H1 (cell line): ENCODE data around the gene C2CD3. TPM values are rescaled to one million over a fixed set of nuclear protein-coding genes. Genes with fewer than 3 reads are reported as not detected.

Experiments used
- CTCF ChIA-PET: fragments of 300-600 bp; sonication (Branson Sonifier 250); formaldehyde crosslinking; loops from one replicate; lab custom pipeline; 2021; ENCODE audit not compliant: partially characterized antibody; lab: Charles Lee
- POLR2A ChIA-PET: fragments of 300-600 bp; sonication (Branson Sonifier 250); formaldehyde crosslinking; loops from one replicate; lab custom pipeline; 2021; ENCODE audit warnings: inconsistent platforms; ENCODE audit not compliant: partially characterized antibody; lab: Charles Lee
- DNase-seq, 2 experiments: peaks; one replicate each; pipeline versions ENCODE4 v3.0.0 to v3.0.0-alpha.2; 2010 to 2022; ENCODE audit warnings: low spot score in 2 of 2, low read depth in 1 of 2, mixed read lengths in 1 of 2
- FAIRE-seq: peaks from 2 replicates; lab custom pipeline; 2011; peaks lifted over from hg19 to GRCh38; lab: Jason Lieb, UNC
- H2AFZ ChIP-seq: 2 replicates; pipeline ENCODE4 v1.8.1; 2012; ENCODE audit warnings: low read length, inconsistent platforms
- H2AK5ac ChIP-seq: 2 replicates; pipeline ENCODE4 v1.6.1; 2013; ENCODE audit warnings: low read depth, low read length
- H2BK120ac ChIP-seq: replicated peaks from 2 replicates; pipeline ENCODE3; 2013; ENCODE audit warnings: low read depth, low read length, inconsistent platforms
- H2BK12ac ChIP-seq: 2 replicates; pipeline ENCODE4 v1.6.1; 2013; ENCODE audit warnings: low read depth, low read length
- H2BK15ac ChIP-seq: 2 replicates; pipeline ENCODE4 v1.6.1; 2013; ENCODE audit warnings: low read length
- H2BK20ac ChIP-seq: 2 replicates; pipeline ENCODE4 v1.6.1; 2013; ENCODE audit warnings: low read length
- H2BK5ac ChIP-seq: 2 replicates; pipeline ENCODE4 v1.6.1; 2013; ENCODE audit warnings: low read depth, low read length
- H3K14ac ChIP-seq: 2 replicates; pipeline ENCODE4 v1.6.1; 2013; ENCODE audit warnings: inconsistent platforms; ENCODE audit not compliant: insufficient read length
- H3K18ac ChIP-seq: 2 replicates; pipeline ENCODE4 v1.6.1; 2013; ENCODE audit warnings: low read length; ENCODE audit errors: extremely low read depth
- H3K23ac ChIP-seq: 2 replicates; pipeline ENCODE4 v1.6.1; 2013; ENCODE audit warnings: inconsistent platforms; ENCODE audit not compliant: insufficient read length
- H3K23me2 ChIP-seq: 2 replicates; pipeline ENCODE4 v1.6.1; 2013; ENCODE audit warnings: low read depth, low read length
- H3K27ac ChIP-seq: 2 replicates; pipeline ENCODE4 v1.6.1; 2011; ENCODE audit warnings: low read depth, low read length, inconsistent platforms
- H3K27me3 ChIP-seq, 4 experiments: replicated peaks in 1 of 4; 1 replicate in 1 of 4; 2 replicates in 3 of 4; pipeline versions ENCODE4 v1.6.1 to v1.8.1; 2011 to 2013; ENCODE audit warnings: low read length in 3 of 4, mild to moderate bottlenecking in 3 of 4, inconsistent platforms in 2 of 4, mixed read lengths in 2 of 4, moderate library complexity in 1 of 4; ENCODE audit not compliant: control insufficient read depth in 3 of 4, insufficient read depth in 3 of 4; ENCODE audit errors: extremely low read depth in 1 of 4
- H3K36me3 ChIP-seq, 4 experiments: 2 replicates each; pipeline versions ENCODE4 v1.6.1 to v1.8.1; 2011 to 2013; ENCODE audit warnings: mild to moderate bottlenecking in 4 of 4, low read length in 3 of 4, moderate library complexity in 2 of 4, control low read depth in 1 of 4, inconsistent platforms in 1 of 4; ENCODE audit not compliant: insufficient read depth in 4 of 4, control insufficient read depth in 2 of 4
- H3K4ac ChIP-seq: replicated peaks from 2 replicates; pipeline ENCODE3; 2013; ENCODE audit warnings: low read length, low read depth, mixed read lengths, inconsistent platforms; ENCODE audit not compliant: insufficient read length
- H3K4me1 ChIP-seq, 4 experiments: replicated peaks in 1 of 4; 1 replicate in 1 of 4; 2 replicates in 3 of 4; pipeline versions ENCODE4 v1.6.1 to v1.8.1; 2011 to 2013; ENCODE audit warnings: low read length in 3 of 4, inconsistent platforms in 2 of 4, mixed read lengths in 1 of 4; ENCODE audit not compliant: insufficient read depth in 4 of 4, control insufficient read depth in 3 of 4
- H3K4me2 ChIP-seq, 2 experiments: 2 replicates each; pipeline versions ENCODE4 v1.6.1 to v1.8.1; 2011 to 2013; ENCODE audit warnings: low read depth in 2 of 2, low read length in 2 of 2, control low read depth in 1 of 2, inconsistent platforms in 1 of 2, mild to moderate bottlenecking in 1 of 2; ENCODE audit not compliant: insufficient read depth in 1 of 2
- H3K4me3 ChIP-seq, 4 experiments: fragments of 200-600, 300-600 bp in 1 of 4; sonication (generic), shearing (Covaris generic), sonication (Bioruptor Twin) in 1 of 4; 2 replicates each; pipeline versions ENCODE4 v1.5.1 to v1.8.1; 2011 to 2016; ENCODE audit warnings: low read length in 4 of 4, low read depth in 3 of 4, control low read depth in 2 of 4, inconsistent platforms in 2 of 4, mild to moderate bottlenecking in 2 of 4, mixed read lengths in 1 of 4, moderate library complexity in 1 of 4; ENCODE audit not compliant: insufficient read depth in 2 of 4; ENCODE audit errors: extremely low read depth in 1 of 4
- H3K56ac ChIP-seq: replicated peaks from 2 replicates; pipeline ENCODE3; 2013; ENCODE audit warnings: low read depth, mild to moderate bottlenecking, mixed read lengths, low read length, inconsistent platforms; ENCODE audit not compliant: insufficient read length
- H3K79me1 ChIP-seq: 2 replicates; pipeline ENCODE4 v1.6.1; 2013; ENCODE audit warnings: low read depth, low read length, control low read depth
- H3K79me2 ChIP-seq, 2 experiments: 2 replicates each; pipeline versions ENCODE4 v1.6.1 to v1.8.1; 2012 to 2013; ENCODE audit warnings: low read length in 2 of 2, mild to moderate bottlenecking in 2 of 2, inconsistent platforms in 1 of 2; ENCODE audit not compliant: insufficient read depth in 2 of 2, control insufficient read depth in 1 of 2
- H3K9ac ChIP-seq, 4 experiments: replicated peaks in 1 of 4; 1 replicate in 1 of 4; 2 replicates in 3 of 4; pipeline versions ENCODE4 v1.6.1 to v1.8.1; 2011 to 2013; ENCODE audit warnings: low read depth in 3 of 4, low read length in 3 of 4, control low read depth in 2 of 4, mild to moderate bottlenecking in 2 of 4, moderate library complexity in 2 of 4, inconsistent platforms in 1 of 4; ENCODE audit errors: extremely low read depth in 1 of 4
- H3K9me3 ChIP-seq, 2 experiments: 2 replicates each; pipeline versions ENCODE4 v1.6.1 to v1.8.1; 2012 to 2013; ENCODE audit warnings: mild to moderate bottlenecking in 2 of 2, moderate library complexity in 2 of 2, control low read depth in 1 of 2, inconsistent platforms in 1 of 2, low read depth in 1 of 2, low read length in 1 of 2, mixed read lengths in 1 of 2; ENCODE audit not compliant: insufficient read depth in 2 of 2
- H4K20me1 ChIP-seq, 2 experiments: replicated peaks in 1 of 2; 2 replicates each; pipeline versions ENCODE3 to v1.8.1; 2011 to 2013; ENCODE audit warnings: inconsistent platforms in 2 of 2, low read length in 2 of 2, mild to moderate bottlenecking in 1 of 2; ENCODE audit not compliant: insufficient read depth in 2 of 2, control insufficient read depth in 1 of 2
- H4K5ac ChIP-seq: 2 replicates; pipeline ENCODE4 v1.6.1; 2013; ENCODE audit warnings: low read length, low read depth, mixed read lengths, inconsistent platforms; ENCODE audit not compliant: insufficient read length
- H4K8ac ChIP-seq: 2 replicates; pipeline ENCODE4 v1.8.0; 2013; ENCODE audit warnings: mild to moderate bottlenecking, moderate library complexity, low read length, inconsistent platforms; ENCODE audit not compliant: insufficient read depth; ENCODE audit errors: extremely low read depth
- H4K91ac ChIP-seq: replicated peaks from 2 replicates; pipeline ENCODE3; 2013; ENCODE audit warnings: low read length, mixed read lengths, inconsistent platforms; ENCODE audit not compliant: insufficient read length
- NANOG ChIP-seq: IDR thresholded peaks from 2 replicates; pipeline ENCODE4 v1.6.1; 2011; ENCODE audit warnings: low read length, low read depth, mild to moderate bottlenecking, inconsistent platforms; ENCODE audit not compliant: insufficient read depth, poor library complexity, severe bottlenecking
- WGBS, 2 experiments: shearing (Covaris generic) in 1 of 2; methylation state at CpG; one replicate each; pipeline versions ENCODE4 v1.1.6 to v1.1.7; 2013 to 2015; ENCODE audit warnings: low lambda C conversion rate in 2 of 2, mixed read lengths in 2 of 2, inconsistent platforms in 1 of 2, low coverage in 1 of 2, missing lambda C conversion rate in 1 of 2; ENCODE audit not compliant: insufficient replicate concordance in 2 of 2, insufficient coverage in 1 of 2, insufficient read length in 1 of 2; ENCODE audit errors: extremely low coverage in 1 of 2, missing lambda C conversion rate in 1 of 2; 5-methylcytosine and 5-hydroxymethylcytosine counted together
- polyA plus RNA-seq, 7 experiments: library from polyadenylated mRNA; depleted of rRNA in 3 of 7; stranded (reverse) in 5 of 7; unstranded in 2 of 7; fragments of >200 nt in 5 of 7; fragments of 200-250 nt in 2 of 7; gene quantifications; 1 replicate in 5 of 7; 2 replicates in 1 of 7; 4 replicates in 1 of 7; pipeline versions ENCODE4 v1.2.1 to v1.2.3, GENCODE V29; 2011 to 2013; ENCODE audit warnings: missing spikeins in 2 of 7, mixed read lengths in 2 of 7
- total RNA-seq: library from RNA; stranded (reverse); fragmentation: NEBNext Ultra II Directional; extraction: Animal tissue kit (Norgen Biotek cat#: 25700); gene quantifications from 2 replicates; pipeline ENCODE4 v1.2.1, GENCODE V29; 2021
- TF ChIP-seq, protein P1 (sequence below): IDR thresholded peaks from 2 replicates; pipeline ENCODE4 v1.6.1; 2012; ENCODE audit warnings: low read length, inconsistent platforms

The C2CD3 gene
- total and polyA plus RNA-seq, 2 of the 8 experiments (the other 6 are each of a cell fraction or from before 2014, with no cell fraction given): 11.0 to 29.1 TPM

DNA sequence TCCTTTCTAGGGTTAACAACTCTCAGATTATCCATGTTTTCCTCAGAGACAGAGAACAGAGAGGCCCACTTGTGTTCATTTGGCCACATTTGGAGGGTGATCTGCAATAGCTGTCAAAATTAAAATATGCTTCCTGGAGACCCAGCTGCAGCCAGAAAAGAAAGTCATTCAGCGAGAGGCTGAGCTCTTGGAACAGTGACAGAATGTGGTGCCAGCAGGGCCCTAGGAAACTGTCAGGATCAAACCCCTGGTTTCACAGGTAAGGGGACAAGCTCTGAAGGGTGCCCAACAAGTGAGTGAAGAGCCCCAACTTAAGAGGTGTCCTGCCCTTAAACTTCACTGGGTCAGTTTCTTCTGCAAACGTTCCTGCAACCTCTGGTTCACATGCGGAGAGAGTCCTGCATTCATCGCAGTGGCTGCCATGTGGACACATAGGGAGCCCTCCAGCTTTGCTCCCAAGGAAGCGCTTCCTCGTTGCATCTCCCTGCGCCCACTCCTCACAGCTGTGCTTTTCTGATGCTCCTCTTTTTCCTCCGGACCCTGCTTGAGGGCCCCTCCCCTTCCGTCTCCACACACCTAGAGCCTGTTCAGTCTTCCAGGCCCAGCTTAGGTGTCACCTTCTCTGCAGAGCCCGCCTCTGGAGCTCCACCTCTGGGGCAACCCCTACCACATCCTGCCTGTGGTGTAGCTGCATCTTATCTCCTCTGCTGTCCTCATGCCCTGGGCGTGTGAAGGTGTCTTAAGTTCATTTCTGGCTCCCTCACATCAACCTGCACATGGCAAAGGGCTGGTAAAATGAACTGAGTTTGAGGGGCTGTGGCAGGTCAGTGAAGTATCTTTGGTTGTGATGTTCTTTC lies 165.8 kb downstream of the C2CD3 start:
- Histone ChIP-seq H3K4me2 (no peak overlapping the region), H3K79me1 (no peaks in the 10 kb centered on the region), H3K27me3 (no peaks in the 10 kb centered on the region), H2BK20ac (no peak overlapping the region), H2AFZ (no peak overlapping the region), H2BK12ac (no peak overlapping the region), H2BK120ac (no peak overlapping the region), H3K27ac (no peak overlapping the region), H2AK5ac (no peak overlapping the region), H3K4me3 (no peak overlapping the region), H3K36me3 (no peaks in the 10 kb centered on the region; a peak in 2 of 8 replicates), H3K4me1 (no peaks in the 10 kb centered on the region; a peak in 1 of 7 replicates), H3K56ac (no peak overlapping the region), H3K79me2 (no peaks in the 10 kb centered on the region), H4K8ac (no peak overlapping the region; the same call in 1 of the 2 replicates), H3K14ac (no peak overlapping the region), H3K4ac (no peak overlapping the region), H3K18ac (no peak overlapping the region), H3K9ac (no peak overlapping the region), H3K23ac (no peak overlapping the region), H4K20me1 (no peaks in the 10 kb centered on the region), H4K91ac (no peak overlapping the region), H2BK15ac (no peak overlapping the region), H4K5ac (no peak overlapping the region), H3K23me2 (no peaks in the 10 kb centered on the region), H3K9me3 (no peaks in the 10 kb centered on the region), H2BK5ac (no peak overlapping the region)
- CTCF ChIA-PET: interaction anchor here (1.9 to 2.0 kb wide), 2 partner anchors 32 to 41 kb away, joined by 4 to 5 read pairs; no protein-coding TSS in a partner anchor
- POLR2A ChIA-PET: interaction anchor here (1.2 kb wide), 1 partner anchor 10 kb away, joined by 3 read pairs; no protein-coding TSS in a partner anchor
- TF ChIP-seq, protein P1, sequence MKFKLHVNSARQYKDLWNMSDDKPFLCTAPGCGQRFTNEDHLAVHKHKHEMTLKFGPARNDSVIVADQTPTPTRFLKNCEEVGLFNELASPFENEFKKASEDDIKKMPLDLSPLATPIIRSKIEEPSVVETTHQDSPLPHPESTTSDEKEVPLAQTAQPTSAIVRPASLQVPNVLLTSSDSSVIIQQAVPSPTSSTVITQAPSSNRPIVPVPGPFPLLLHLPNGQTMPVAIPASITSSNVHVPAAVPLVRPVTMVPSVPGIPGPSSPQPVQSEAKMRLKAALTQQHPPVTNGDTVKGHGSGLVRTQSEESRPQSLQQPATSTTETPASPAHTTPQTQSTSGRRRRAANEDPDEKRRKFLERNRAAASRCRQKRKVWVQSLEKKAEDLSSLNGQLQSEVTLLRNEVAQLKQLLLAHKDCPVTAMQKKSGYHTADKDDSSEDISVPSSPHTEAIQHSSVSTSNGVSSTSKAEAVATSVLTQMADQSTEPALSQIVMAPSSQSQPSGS: no peak
- no peak for TF ChIP-seq NANOG
- DNase-seq: no peak
- WGBS, 2 experiments: 86% methylated on average over 11 of the region's 11 CpGs; no CpG with 5 or more reads in 1 of the 2 experiments
- FAIRE-seq: no peak
